PC-9 (cell line): ENCODE measurements around the gene SGSM1.

Source experiments
- EZH2 ChIP-seq: fragments of 200-600 bp; sonication (generic); IDR thresholded peaks from 2 replicates; pipeline ENCODE4 v1.8.0; 2017; ENCODE audit warnings: antibody characterized with exemption, low read depth
- TF ChIP-seq, protein P1 (sequence below): fragments of 200-600 bp; sonication (generic); conservative IDR thresholded peaks from 2 replicates; pipeline ENCODE4 v1.6.1; 2017; ENCODE audit warnings: mixed run types, antibody characterized with exemption, mild to moderate bottlenecking, moderate library complexity

DNA sequence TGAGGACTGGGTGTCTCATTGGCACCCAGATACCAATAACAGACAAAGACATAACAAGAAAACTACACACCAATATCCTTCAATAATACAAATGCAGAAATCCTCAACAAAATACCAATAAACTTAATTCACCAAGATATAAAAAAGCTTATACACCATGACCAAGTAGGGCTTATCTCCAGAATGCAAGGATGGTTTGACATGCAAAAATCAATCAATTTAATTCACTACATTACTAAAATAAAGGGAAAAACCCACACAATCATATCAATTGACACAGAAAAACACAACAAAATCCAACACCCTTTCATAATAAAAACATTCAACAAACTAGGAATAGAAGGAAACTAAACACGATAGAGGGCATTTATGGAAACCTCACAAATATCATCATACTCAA lies 99.9 kb downstream of the SGSM1 start:
- TF ChIP-seq, protein P1, sequence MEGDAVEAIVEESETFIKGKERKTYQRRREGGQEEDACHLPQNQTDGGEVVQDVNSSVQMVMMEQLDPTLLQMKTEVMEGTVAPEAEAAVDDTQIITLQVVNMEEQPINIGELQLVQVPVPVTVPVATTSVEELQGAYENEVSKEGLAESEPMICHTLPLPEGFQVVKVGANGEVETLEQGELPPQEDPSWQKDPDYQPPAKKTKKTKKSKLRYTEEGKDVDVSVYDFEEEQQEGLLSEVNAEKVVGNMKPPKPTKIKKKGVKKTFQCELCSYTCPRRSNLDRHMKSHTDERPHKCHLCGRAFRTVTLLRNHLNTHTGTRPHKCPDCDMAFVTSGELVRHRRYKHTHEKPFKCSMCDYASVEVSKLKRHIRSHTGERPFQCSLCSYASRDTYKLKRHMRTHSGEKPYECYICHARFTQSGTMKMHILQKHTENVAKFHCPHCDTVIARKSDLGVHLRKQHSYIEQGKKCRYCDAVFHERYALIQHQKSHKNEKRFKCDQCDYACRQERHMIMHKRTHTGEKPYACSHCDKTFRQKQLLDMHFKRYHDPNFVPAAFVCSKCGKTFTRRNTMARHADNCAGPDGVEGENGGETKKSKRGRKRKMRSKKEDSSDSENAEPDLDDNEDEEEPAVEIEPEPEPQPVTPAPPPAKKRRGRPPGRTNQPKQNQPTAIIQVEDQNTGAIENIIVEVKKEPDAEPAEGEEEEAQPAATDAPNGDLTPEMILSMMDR: no peak
- TF ChIP-seq EZH2: no peak
